Astrocyte of the spinal cord (primary cell): ENCODE results near the gene SERGEF.

Source experiments
- DNase-seq: peaks from one replicate; pipeline ENCODE4 v3.0.0; 2011; ENCODE audit warnings: low read depth, low spot score
- H3K4me3 ChIP-seq: 2 replicates; pipeline ENCODE4 v1.5.1; 2011; ENCODE audit warnings: low read depth, mild to moderate bottlenecking, low read length, moderate library complexity
- in situ Hi-C: cut with HindIII; loops from 2 replicates; pipeline ENCODE4 v1.10.0; 2017; ENCODE audit warnings: low sequenced_read_pairs
- TF ChIP-seq, protein P1 (sequence below): IDR thresholded peaks from 2 replicates; pipeline ENCODE4 v1.5.1; 2012; ENCODE audit warnings: low read depth, mild to moderate bottlenecking, low read length, inconsistent platforms

SERGEF gene

DNA sequence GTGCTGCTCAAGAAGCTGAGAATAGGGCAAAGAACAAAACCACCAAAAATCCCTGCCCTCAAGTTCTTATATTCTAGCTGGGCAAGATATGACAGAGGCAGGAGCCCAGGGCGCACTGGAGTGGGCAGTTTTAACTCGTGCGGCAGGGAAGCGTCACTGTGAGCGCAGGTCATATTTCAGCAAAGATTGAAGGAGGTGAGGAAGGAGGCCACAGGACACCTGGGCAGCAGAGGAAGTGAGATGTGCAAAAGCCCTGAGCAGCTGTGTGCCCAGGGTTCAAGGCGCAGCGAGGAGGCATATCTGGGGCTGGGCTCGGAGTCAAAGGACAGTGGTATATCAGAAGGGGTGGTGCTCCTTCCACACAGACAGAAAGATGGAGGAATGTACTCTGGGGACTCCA lies 264.8 kb downstream of the SERGEF start:
- no peak for DNase-seq
- TF ChIP-seq, protein P1, sequence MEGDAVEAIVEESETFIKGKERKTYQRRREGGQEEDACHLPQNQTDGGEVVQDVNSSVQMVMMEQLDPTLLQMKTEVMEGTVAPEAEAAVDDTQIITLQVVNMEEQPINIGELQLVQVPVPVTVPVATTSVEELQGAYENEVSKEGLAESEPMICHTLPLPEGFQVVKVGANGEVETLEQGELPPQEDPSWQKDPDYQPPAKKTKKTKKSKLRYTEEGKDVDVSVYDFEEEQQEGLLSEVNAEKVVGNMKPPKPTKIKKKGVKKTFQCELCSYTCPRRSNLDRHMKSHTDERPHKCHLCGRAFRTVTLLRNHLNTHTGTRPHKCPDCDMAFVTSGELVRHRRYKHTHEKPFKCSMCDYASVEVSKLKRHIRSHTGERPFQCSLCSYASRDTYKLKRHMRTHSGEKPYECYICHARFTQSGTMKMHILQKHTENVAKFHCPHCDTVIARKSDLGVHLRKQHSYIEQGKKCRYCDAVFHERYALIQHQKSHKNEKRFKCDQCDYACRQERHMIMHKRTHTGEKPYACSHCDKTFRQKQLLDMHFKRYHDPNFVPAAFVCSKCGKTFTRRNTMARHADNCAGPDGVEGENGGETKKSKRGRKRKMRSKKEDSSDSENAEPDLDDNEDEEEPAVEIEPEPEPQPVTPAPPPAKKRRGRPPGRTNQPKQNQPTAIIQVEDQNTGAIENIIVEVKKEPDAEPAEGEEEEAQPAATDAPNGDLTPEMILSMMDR = no peak
- no peak overlapping the region for H3K4me3 ChIP-seq
- in situ Hi-C loops = no loop called here

DNA sequence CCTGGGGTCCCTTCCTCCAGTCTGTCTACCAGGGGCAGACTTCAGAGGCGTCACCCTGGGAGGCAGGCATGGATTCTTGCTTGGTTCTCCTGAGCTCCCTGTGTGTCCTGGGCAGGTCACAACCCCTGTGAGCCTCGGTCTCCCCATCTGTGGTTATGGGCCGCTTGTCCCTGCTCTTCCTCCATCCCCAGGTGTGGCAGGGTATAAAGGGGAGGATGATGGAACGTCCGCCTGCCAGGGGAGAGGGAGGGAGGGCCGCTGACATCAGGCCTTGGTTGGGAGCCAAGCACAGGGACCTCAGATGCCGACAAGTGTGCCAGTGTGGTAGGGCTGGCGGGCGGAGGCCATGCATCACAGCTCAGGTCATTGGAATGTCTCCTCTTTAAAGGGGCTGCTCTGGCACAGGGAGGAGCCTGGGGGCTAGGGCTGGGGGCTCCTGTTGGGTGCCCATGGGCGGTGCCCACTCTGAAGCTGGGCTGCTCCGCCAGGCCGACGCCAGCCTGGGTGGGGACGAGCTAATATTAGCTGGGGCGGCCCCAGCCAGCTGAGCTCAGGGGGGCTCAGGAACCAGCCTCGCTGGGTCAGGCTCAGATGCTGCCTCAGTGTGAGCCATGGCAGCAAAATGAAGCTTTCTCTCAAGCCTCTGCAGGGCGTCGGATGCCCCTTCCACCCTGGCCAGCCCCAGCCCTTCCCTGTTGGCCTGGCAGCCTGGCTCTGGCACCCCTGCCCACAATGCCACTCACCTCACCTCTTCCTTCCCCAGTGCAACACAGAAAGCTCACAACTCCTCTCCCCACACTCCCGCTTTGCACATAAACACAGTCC lies 265.5 kb downstream of the SERGEF start:
- in situ Hi-C loops = no loop called here
- TF ChIP-seq, protein P1 = no peak

DNA sequence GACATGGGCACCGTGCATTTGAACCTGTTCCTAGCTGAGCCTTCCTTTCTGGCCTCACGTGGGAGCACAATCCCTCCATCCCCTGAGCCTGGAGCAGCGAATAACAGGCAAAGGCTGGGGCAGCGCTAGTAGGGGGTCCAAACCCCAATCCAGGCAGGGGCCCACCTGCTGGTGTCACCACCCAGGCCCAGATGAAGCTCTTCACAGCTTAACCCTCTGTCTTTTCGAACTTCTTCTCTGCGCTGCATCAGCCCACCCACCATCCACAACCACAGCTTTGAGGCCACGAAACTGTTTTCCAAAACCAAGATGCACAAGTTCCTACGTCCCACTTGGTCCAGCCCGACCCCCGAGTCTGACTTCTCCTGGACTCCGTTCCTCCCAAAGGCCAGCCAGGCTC lies 266.8 kb downstream of the SERGEF start:
- TF ChIP-seq, protein P1 = no peak
- H3K4me3 ChIP-seq = no peak overlapping the region
- no peak for DNase-seq
- in situ Hi-C loops = no loop called here

More for the DNA sequence above, 265.5 kb downstream of the SERGEF start:
- no peak overlapping the region for H3K4me3 ChIP-seq
- no peak for DNase-seq

DNA sequence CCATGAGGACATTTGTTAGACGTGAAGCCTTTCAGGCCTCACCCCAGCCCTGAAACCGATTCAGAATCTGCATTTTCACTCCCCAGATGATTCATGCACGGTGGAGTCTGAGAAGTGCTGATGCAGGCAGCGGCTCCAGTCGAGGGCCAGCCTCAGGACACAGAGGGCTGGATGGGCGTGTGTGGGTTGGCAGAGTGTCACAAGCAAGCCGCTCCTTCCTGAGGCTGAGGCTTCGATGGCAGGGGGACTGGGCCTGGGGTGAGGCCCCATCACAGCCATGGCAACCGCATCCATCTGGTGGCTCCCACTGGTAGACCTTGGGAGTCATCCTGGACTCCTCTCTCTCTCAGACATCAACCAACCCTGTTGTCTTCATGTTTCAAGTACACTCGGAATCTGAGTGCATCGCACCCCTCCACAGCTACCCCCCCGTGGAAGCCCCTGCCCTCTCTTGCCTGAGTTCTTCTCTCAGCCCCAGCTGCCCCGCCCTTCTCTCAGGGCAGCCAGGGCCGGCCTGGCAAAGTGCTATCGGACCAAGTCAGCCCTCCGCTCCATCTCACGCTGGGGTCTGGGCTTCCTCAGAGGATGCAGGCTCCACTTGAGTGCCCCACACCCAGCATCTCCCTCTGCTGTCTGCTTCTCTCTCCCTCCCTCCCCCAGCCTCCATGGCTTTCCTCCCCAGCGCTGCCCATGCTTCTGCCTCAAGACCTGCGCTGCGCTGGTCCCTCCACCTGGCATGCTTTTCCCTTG lies 267.6 kb downstream of the SERGEF start:
- in situ Hi-C loops = no loop called here
- TF ChIP-seq, protein P1 = no peak
- no peak for DNase-seq
- no peak overlapping the region for H3K4me3 ChIP-seq

DNA sequence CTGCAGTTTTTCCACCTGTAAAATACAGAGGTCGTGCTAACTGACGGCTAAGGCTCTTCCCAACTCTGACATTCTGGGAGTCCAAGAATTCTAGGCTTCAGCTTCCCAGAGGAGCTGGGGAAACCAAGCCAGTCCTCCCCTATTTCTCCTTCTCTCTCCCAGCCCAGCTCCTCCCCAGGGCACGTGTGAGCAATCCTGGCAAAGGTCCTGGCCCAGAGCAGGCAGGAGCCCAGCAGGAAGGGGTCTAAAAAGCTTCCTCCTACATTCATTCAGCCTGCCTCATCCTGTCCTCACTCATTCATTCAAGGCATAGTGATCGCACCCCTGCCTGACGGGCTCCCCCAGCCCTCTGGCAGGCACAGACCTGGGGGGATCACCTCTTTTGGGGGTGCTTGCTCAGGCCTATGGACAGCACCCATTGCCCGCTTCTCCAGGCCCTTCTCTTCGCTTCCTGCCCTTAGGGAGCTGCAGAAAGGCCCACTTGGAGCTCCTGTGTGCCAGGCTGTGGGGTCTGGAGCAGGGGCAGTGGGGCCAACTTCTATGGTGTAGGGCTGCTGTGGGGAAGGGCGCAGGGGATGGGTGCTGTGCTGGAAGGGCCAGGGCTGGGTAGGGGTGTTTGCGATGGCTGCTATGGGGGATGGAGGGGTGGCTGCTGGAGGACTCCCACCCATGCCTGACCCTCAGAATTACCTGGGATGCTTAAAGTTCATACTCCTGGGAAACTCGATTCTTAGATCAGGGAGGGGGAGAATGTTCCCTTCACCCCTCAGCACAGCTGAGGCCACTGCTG lies 268.5 kb downstream of the SERGEF start:
- TF ChIP-seq, protein P1 = no peak
- H3K4me3 ChIP-seq = no peak overlapping the region
- DNase-seq = peak; percentile 15
- in situ Hi-C loops = no loop called here

DNA sequence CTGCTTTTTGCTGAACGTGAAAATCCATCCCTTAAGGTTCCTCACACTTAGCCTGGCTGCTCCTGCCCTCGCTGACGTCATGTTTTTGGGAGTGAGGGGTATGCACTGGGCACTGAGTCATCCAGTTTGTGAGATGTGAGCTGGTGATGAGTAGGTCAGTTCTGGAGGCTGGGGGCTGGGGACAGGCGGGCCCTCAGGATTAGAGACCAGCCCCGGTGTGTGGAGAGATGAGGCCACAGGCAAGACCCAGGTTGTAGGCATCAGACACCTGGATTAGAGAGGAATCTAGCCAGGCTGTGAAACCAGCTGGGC lies 269.1 kb downstream of the SERGEF start:
- in situ Hi-C loops = no loop called here
- TF ChIP-seq, protein P1 = no peak
- H3K4me3 ChIP-seq = no peak overlapping the region
- peak; percentile 41 for DNase-seq
